Measurements from ENCODE around the gene LDLRAD3. TPM values are rescaled to one million over a fixed set of nuclear protein-coding genes. Genes with fewer than 3 reads are reported as not detected.

Gene LDLRAD3
- total RNA-seq, 1 donor from 2014 or later, result 10.9 TPM

- no peak for DNase-seq
Observed at GRCh38 chr11:36213393-36213840, 269.6 kb downstream of the LDLRAD3 start.

- DNase-seq, result no peak
Observed at GRCh38 chr11:36214480-36214879, 270.6 kb downstream of the LDLRAD3 start.

- peak; percentile 48 for DNase-seq
Observed at GRCh38 chr11:36214976-36215692, 271.3 kb downstream of the LDLRAD3 start.

GRCh38 chr11:36215693-36216060, 271.8 kb downstream of the LDLRAD3 start:
- DNase-seq, result no peak

GRCh38 chr11:36216061-36216615, 272.3 kb downstream of the LDLRAD3 start:
- no peak for DNase-seq

GRCh38 chr11:36218283-36218921, 274.5 kb downstream of the LDLRAD3 start:
- no peak for DNase-seq

- DNase-seq, result no peak
Observed at GRCh38 chr11:36219996-36220395, 276.1 kb downstream of the LDLRAD3 start.

- DNase-seq, result peak; percentile 19
Observed at GRCh38 chr11:36222831-36223635, 279.2 kb downstream of the LDLRAD3 start.

GRCh38 chr11:36224209-36224882, 280.5 kb downstream of the LDLRAD3 start:
- no peak for DNase-seq

- no peak for DNase-seq
Observed at GRCh38 chr11:36227044-36227443, 283.2 kb downstream of the LDLRAD3 start.

- DNase-seq, result no peak
Observed at GRCh38 chr11:36228689-36229088, 284.8 kb downstream of the LDLRAD3 start.

GRCh38 chr11:36229091-36229705, 285.3 kb downstream of the LDLRAD3 start:
- no peak for DNase-seq

- no peak for DNase-seq
Observed at GRCh38 chr11:36230779-36231699, 287.2 kb downstream of the LDLRAD3 start.

GRCh38 chr11:36233204-36233603, 289.3 kb downstream of the LDLRAD3 start:
- peak; percentile 48 for DNase-seq

GRCh38 chr11:36234825-36235224, 291.0 kb downstream of the LDLRAD3 start:
- DNase-seq, result no peak

- DNase-seq, result no peak
Observed at GRCh38 chr11:36235750-36236149, 291.9 kb downstream of the LDLRAD3 start.

GRCh38 chr11:36237391-36237790, 293.5 kb downstream of the LDLRAD3 start:
- DNase-seq, result no peak

- DNase-seq, result no peak
Observed at GRCh38 chr11:36238036-36238631, 294.3 kb downstream of the LDLRAD3 start.

- no peak for DNase-seq
Observed at GRCh38 chr11:36238881-36239280, 295.0 kb downstream of the LDLRAD3 start.

- DNase-seq, result no peak
Observed at GRCh38 chr11:36239636-36240035, 295.8 kb downstream of the LDLRAD3 start.
